BE2C (cell line): Measurements from ENCODE around the gene CORO2A.

Experiments used
- DNase-seq: peaks from one replicate; pipeline ENCODE4 v3.0.0-alpha.2; 2020
- H3K27me3 ChIP-seq: fragments of 250-450 bp; sonication (Bioruptor Pico); 2 replicates; pipeline ENCODE4 v1.5.1; 2020; ENCODE audit warnings: mild to moderate bottlenecking
- H3K36me3 ChIP-seq: fragments of 250-450 bp; sonication (Bioruptor Pico); 2 replicates; pipeline ENCODE4 v1.5.1; 2020; ENCODE audit warnings: mild to moderate bottlenecking
- H3K4me1 ChIP-seq: fragments of 250-450 bp; sonication (Bioruptor Pico); 2 replicates; pipeline ENCODE4 v1.5.1; 2020
- H3K4me3 ChIP-seq: 2 replicates; pipeline ENCODE4 v1.5.1; 2011; ENCODE audit warnings: low read depth, low read length
- H3K9me3 ChIP-seq: fragments of 250-450 bp; sonication (Bioruptor Pico); 2 replicates; pipeline ENCODE4 v1.5.1; 2020
- TF ChIP-seq, protein P1 (sequence below): IDR thresholded peaks from 2 replicates; pipeline ENCODE4 v1.5.1; 2012; ENCODE audit warnings: mild to moderate bottlenecking, low read depth, low read length

The CORO2A gene

DNA sequence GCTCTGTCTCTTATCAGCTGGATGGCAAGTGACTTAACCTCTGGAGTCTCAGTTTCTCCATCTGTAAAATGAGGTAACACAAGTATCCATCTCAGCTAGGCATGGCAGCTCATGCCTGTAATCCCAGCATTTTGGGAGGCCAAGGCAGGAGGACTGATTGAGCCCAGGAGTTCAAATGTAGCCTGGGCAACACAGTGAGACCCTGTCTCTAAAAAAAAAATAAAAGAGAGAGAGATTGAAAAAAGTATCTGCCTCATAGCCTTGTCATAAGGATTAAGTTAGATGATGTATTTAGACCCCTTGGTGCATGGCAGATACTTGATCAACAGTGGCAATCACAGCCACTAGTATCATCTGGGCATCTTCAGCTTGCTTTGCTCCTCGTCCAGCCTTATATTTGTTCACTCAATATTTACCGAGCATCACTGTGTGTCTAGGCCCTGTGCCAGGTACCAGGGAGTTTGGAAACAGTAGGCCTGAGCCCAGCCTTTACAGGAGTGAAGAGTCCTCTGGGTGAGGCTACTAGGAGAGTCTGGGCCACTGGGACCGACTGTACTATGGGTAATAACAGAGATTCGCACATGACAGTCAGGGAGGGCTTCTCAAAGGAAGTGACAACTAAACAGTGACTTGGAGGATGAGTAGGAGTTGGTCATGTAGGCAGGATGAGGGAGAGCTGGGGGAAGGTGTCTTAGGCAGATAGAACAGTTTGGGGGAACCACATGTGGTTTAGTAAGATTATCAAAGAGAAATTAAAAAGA lies 34.2 kb downstream of the CORO2A start:
- H3K4me3 ChIP-seq: no peak overlapping the region
- H3K27me3 ChIP-seq: no peaks in the 10 kb centered on the region
- H3K4me1 ChIP-seq: no peaks in the 10 kb centered on the region
- TF ChIP-seq, protein P1, sequence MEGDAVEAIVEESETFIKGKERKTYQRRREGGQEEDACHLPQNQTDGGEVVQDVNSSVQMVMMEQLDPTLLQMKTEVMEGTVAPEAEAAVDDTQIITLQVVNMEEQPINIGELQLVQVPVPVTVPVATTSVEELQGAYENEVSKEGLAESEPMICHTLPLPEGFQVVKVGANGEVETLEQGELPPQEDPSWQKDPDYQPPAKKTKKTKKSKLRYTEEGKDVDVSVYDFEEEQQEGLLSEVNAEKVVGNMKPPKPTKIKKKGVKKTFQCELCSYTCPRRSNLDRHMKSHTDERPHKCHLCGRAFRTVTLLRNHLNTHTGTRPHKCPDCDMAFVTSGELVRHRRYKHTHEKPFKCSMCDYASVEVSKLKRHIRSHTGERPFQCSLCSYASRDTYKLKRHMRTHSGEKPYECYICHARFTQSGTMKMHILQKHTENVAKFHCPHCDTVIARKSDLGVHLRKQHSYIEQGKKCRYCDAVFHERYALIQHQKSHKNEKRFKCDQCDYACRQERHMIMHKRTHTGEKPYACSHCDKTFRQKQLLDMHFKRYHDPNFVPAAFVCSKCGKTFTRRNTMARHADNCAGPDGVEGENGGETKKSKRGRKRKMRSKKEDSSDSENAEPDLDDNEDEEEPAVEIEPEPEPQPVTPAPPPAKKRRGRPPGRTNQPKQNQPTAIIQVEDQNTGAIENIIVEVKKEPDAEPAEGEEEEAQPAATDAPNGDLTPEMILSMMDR: no peak
- no peak for DNase-seq
- H3K36me3 ChIP-seq: peaks cover 17% of the 10 kb centered on the region
- no peaks in the 10 kb centered on the region for H3K9me3 ChIP-seq

DNA sequence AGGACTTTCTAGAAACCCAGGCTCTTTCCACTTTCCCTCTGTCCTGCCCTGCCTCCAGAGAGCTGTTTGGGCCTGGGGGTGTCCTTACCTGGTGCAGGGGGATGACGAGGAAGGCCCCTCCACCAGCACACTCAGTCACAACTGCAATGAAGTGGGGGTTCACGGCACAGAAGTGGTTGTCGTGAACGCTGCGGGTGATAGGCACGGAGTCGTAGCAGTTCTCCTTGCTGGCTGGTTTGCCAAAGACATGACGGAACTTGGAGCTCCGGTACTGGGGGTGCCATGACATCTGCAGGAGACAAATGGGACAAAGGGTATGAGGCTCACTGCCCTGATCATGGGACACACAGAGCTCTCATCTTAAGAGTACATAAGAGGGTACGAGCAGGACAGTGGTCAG lies 35.1 kb downstream of the CORO2A start:
- peaks cover 17% of the 10 kb centered on the region for H3K36me3 ChIP-seq
- DNase-seq: no peak
- H3K9me3 ChIP-seq: no peaks in the 10 kb centered on the region
- H3K27me3 ChIP-seq: no peaks in the 10 kb centered on the region
- TF ChIP-seq, protein P1: no peak
- H3K4me1 ChIP-seq: no peaks in the 10 kb centered on the region
- no peak overlapping the region for H3K4me3 ChIP-seq

DNA sequence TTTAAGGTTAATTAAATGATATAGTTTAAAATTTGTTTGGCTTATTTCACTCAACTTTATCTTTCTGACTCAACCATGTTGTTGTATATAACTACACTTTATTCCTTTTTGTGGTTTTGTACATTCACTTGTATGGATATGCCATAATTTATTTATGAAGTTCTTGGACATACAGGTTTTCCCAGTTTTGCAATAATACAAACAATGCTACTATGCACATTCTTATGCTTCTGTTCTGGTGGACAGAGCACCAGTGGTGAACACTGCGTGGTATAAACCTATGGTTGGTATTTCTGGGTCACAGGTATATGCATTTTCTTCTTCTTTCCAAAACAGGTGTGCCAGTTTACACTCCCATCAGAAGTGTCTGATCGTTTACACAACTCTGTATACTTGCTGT lies 37.8 kb downstream of the CORO2A start:
- DNase-seq: no peak
- Histone ChIP-seq H3K4me1 (no peaks in the 10 kb centered on the region), H3K4me3 (no peak overlapping the region), H3K36me3 (peaks cover 17% of the 10 kb centered on the region), H3K9me3 (no peaks in the 10 kb centered on the region), H3K27me3 (no peaks in the 10 kb centered on the region)
- TF ChIP-seq, protein P1: no peak

GRCh38 chr9:98152526-98152925 lies 39.9 kb downstream of the CORO2A start:
- no peak for DNase-seq
- TF ChIP-seq, protein P1: no peak
- H3K27me3 ChIP-seq: no peaks in the 10 kb centered on the region
- H3K36me3 ChIP-seq: peaks cover 17% of the 10 kb centered on the region
- H3K9me3 ChIP-seq: no peaks in the 10 kb centered on the region
- H3K4me1 ChIP-seq: no peaks in the 10 kb centered on the region
- no peak overlapping the region for H3K4me3 ChIP-seq

DNA sequence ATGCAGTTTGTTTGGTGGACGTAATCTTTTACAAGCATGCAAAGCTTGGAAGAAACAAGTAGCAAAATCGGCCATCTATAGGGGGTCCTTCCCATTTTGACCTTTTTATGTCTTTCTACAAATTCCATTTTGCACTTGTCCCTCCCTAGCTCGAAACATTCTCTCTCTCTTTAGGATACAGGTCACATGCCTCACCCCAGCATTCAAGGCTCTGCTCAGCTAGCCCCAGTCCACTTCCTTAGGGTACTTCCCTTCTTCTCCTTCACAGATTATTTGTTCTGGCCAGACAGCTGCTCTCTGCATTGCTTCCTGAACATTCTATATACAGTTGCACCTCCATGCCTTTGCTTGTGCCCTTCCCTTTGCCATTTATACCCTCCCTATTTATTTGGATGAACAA lies 41.7 kb downstream of the CORO2A start:
- no peak for DNase-seq
- Histone ChIP-seq H3K4me3 (no peak overlapping the region), H3K4me1 (peaks cover 4% of the 10 kb centered on the region), H3K36me3 (peaks cover 6% of the 10 kb centered on the region), H3K9me3 (no peaks in the 10 kb centered on the region), H3K27me3 (no peaks in the 10 kb centered on the region)
- TF ChIP-seq, protein P1: no peak

DNA sequence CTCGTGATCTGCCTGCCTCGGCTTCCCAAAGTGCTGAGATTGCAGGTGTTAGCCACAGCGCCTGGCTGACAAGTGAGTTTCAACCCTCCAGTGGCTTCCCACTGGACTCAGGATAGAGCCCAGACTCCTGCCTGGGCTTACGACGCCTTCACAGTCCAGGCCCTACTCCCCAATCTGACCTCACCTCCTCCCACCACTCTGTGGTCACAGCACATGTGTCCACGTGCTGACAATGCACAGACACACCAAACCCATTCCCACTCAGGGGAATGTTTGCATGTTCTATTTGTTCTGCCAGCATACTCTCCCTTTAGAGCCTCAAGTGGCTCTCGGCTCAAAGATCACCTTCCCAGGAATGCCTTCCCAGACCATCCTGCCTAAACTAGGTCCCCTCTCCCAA lies 42.3 kb downstream of the CORO2A start:
- DNase-seq: no peak

More for the DNA sequence above, 42.3 kb downstream of the CORO2A start:
- Histone ChIP-seq H3K9me3 (no peaks in the 10 kb centered on the region), H3K4me3 (no peak overlapping the region), H3K27me3 (no peaks in the 10 kb centered on the region), H3K4me1 (peaks cover 4% of the 10 kb centered on the region), H3K36me3 (peaks cover 6% of the 10 kb centered on the region)
- TF ChIP-seq, protein P1: no peak
